Ureter (tissue), 1 donor: ENCODE results near the gene RNF11. TPM values are rescaled to one million over a fixed set of nuclear protein-coding genes. Genes with fewer than 3 reads are reported as not detected.
A peak's percentile ranks its signal among the peaks of the same experiment; 100 is the strongest.

Experiments used
- DNase-seq: peaks from one replicate; pipeline ENCODE4 v3.0.0-alpha.2; 2020; ENCODE audit warnings: low spot score
- total RNA-seq: library from RNA; stranded (reverse); gene quantifications from one replicate; pipeline ENCODE4 v1.2.4, GENCODE V29; 2023
- donor health status: DM: yes; HTN: yes; CAD: no.

The RNF11 gene
- total RNA-seq, 1 donor from 2014 or later = 124 TPM

GRCh38 chr1:51313268-51313852 lies 77.3 kb downstream of the RNF11 start:
- DNase-seq = no peak

GRCh38 chr1:51313961-51314777 lies 78.1 kb downstream of the RNF11 start:
- no peak for DNase-seq

- DNase-seq = peak; percentile 83
These were observed 78.9 kb downstream of the RNF11 start for GRCh38 chr1:51314974-51315373.

GRCh38 chr1:51316113-51316845 lies 80.2 kb downstream of the RNF11 start:
- DNase-seq = no peak

- DNase-seq = no peak
These were observed 80.7 kb downstream of the RNF11 start for GRCh38 chr1:51316846-51317120.

GRCh38 chr1:51317798-51318197 lies 81.7 kb downstream of the RNF11 start:
- no peak for DNase-seq

GRCh38 chr1:51320967-51321923 lies 85.2 kb downstream of the RNF11 start:
- no peak for DNase-seq

GRCh38 chr1:51321924-51322280 lies 85.8 kb downstream of the RNF11 start:
- no peak for DNase-seq

GRCh38 chr1:51322417-51323101 lies 86.5 kb downstream of the RNF11 start:
- no peak for DNase-seq

Other genes starting within 250 kb of the RNF11 start
- gene C1orf185, start 134.0 kb upstream of the RNF11 start, total RNA-seq = not detected
- 36.3 TPM for gene TTC39A, start 94.3 kb downstream of the RNF11 start, total RNA-seq